Trophoblast cell (in vitro differentiated cells and primary cell): Measurements from ENCODE around the gene PDIA4.

ENCODE experiments used
- DNase-seq, 2 donors: peaks; one replicate each; pipeline ENCODE4 v3.0.0-alpha.2; 2016
- H2AFZ ChIP-seq: 2 replicates; pipeline ENCODE4 v1.6.1; 2013; ENCODE audit warnings: low read length, moderate library complexity, mild to moderate bottlenecking; ENCODE audit not compliant: insufficient read depth, poor library complexity
- H2AK5ac ChIP-seq: 2 replicates; pipeline ENCODE4 v1.6.1; 2013; ENCODE audit warnings: mild to moderate bottlenecking, low read length
- H2BK120ac ChIP-seq: 2 replicates; pipeline ENCODE4 v1.6.1; 2013; ENCODE audit warnings: low read length, mild to moderate bottlenecking, moderate library complexity; ENCODE audit not compliant: insufficient read depth, poor library complexity
- H2BK12ac ChIP-seq: 2 replicates; pipeline ENCODE4 v1.6.1; 2013; ENCODE audit warnings: mild to moderate bottlenecking, low read length, moderate library complexity
- H2BK5ac ChIP-seq: 2 replicates; pipeline ENCODE4 v1.6.1; 2013; ENCODE audit warnings: low read length, low read depth, moderate library complexity, mild to moderate bottlenecking; ENCODE audit not compliant: poor library complexity
- H3K14ac ChIP-seq: 2 replicates; pipeline ENCODE4 v1.6.1; 2013; ENCODE audit warnings: mild to moderate bottlenecking, low read length
- H3K18ac ChIP-seq: 2 replicates; pipeline ENCODE4 v1.6.1; 2013; ENCODE audit warnings: mild to moderate bottlenecking, low read length
- H3K23ac ChIP-seq: 2 replicates; pipeline ENCODE4 v1.6.1; 2013; ENCODE audit warnings: low read length
- H3K27ac ChIP-seq: 2 replicates; pipeline ENCODE4 v1.5.1; 2013; ENCODE audit warnings: low read depth, mild to moderate bottlenecking, inconsistent platforms, low read length, moderate library complexity
- H3K27me3 ChIP-seq: 2 replicates; pipeline ENCODE4 v1.6.1; 2013; ENCODE audit warnings: inconsistent platforms, mild to moderate bottlenecking, low read length, moderate library complexity; ENCODE audit not compliant: insufficient read depth
- H3K36me3 ChIP-seq, 2 experiments: 1 replicate in 1 of 2; 2 replicates in 1 of 2; pipeline ENCODE4 v1.6.1; 2013; ENCODE audit warnings: low read length in 2 of 2, mild to moderate bottlenecking in 2 of 2, moderate library complexity in 1 of 2; ENCODE audit not compliant: insufficient read depth in 2 of 2, control insufficient read depth in 1 of 2
- H3K4ac ChIP-seq: 2 replicates; pipeline ENCODE4 v1.6.1; 2013; ENCODE audit warnings: low read depth, mild to moderate bottlenecking, low read length, moderate library complexity
- H3K4me1 ChIP-seq, 2 experiments: 1 replicate in 1 of 2; 2 replicates in 1 of 2; pipeline ENCODE4 v1.6.1; 2013; ENCODE audit warnings: low read length in 2 of 2, mild to moderate bottlenecking in 2 of 2, moderate library complexity in 1 of 2; ENCODE audit not compliant: insufficient read depth in 2 of 2, control insufficient read depth in 1 of 2
- H3K4me2 ChIP-seq: 2 replicates; pipeline ENCODE4 v1.6.1; 2013; ENCODE audit warnings: inconsistent platforms, mild to moderate bottlenecking, low read length, moderate library complexity
- H3K4me3 ChIP-seq: 2 replicates; pipeline ENCODE4 v1.5.1; 2013; ENCODE audit warnings: mild to moderate bottlenecking, low read depth, low read length, inconsistent platforms
- H3K79me1 ChIP-seq: one replicate; pipeline ENCODE4 v1.6.1; 2013; ENCODE audit warnings: low read length
- H3K79me2 ChIP-seq: 2 replicates; pipeline ENCODE4 v1.6.1; 2013; ENCODE audit warnings: low read length, mild to moderate bottlenecking; ENCODE audit not compliant: control insufficient read depth, insufficient read depth, poor library complexity
- H3K9ac ChIP-seq: 2 replicates; pipeline ENCODE4 v1.6.1; 2013; ENCODE audit warnings: mild to moderate bottlenecking, low read length
- H3K9me3 ChIP-seq: 2 replicates; pipeline ENCODE4 v1.6.1; 2013; ENCODE audit warnings: low read depth, mild to moderate bottlenecking, control low read depth, inconsistent platforms, low read length; ENCODE audit not compliant: insufficient read depth
- H4K12ac ChIP-seq: 2 replicates; pipeline ENCODE4 v1.6.1; 2013; ENCODE audit warnings: low read depth, mild to moderate bottlenecking, low read length, moderate library complexity
- H4K8ac ChIP-seq: 2 replicates; pipeline ENCODE4 v1.6.1; 2013; ENCODE audit warnings: low read depth, mild to moderate bottlenecking, low read length, moderate library complexity
- H4K91ac ChIP-seq: one replicate; pipeline ENCODE4 v1.6.1; 2013; ENCODE audit warnings: low read depth, mild to moderate bottlenecking, low read length, moderate library complexity
- WGBS: extraction: QIAGEN DNeasy Blood & Tissue Kit; methylation state at CpG from one replicate; pipeline ENCODE4 v1.1.7; 2013; ENCODE audit warnings: missing lambda C conversion rate; ENCODE audit not compliant: insufficient read length, insufficient coverage; ENCODE audit errors: extremely low coverage; 5-methylcytosine and 5-hydroxymethylcytosine counted together

PDIA4 gene

GRCh38 chr7:149020483-149020882 is 7.8 kb downstream of the PDIA4 start:
- no peak overlapping the region for H3K4ac ChIP-seq
- H3K4me3 ChIP-seq = no peak overlapping the region
- no peak overlapping the region for H2BK5ac ChIP-seq
- no peak overlapping the region for H4K12ac ChIP-seq
- no peaks in the 10 kb centered on the region for H3K27me3 ChIP-seq
- WGBS = no CpG with 5 or more reads among the region's 11 CpGs
- no peak for DNase-seq
- H3K14ac ChIP-seq = no peak overlapping the region
- no peak overlapping the region for H3K4me2 ChIP-seq
- H3K23ac ChIP-seq = no peak overlapping the region
- H2AK5ac ChIP-seq = no peak overlapping the region
- no peak overlapping the region for H3K27ac ChIP-seq
- H3K9me3 ChIP-seq = no peaks in the 10 kb centered on the region
- no peak overlapping the region for H4K8ac ChIP-seq
- H3K36me3 ChIP-seq = peaks cover 39 to 47% of the 10 kb centered on the region in 2 experiments
- H2BK12ac ChIP-seq = no peak overlapping the region
- no peak overlapping the region for H3K18ac ChIP-seq
- peaks cover 4% of the 10 kb centered on the region for H3K79me2 ChIP-seq
- no peak overlapping the region for H2BK120ac ChIP-seq
- H3K4me1 ChIP-seq = peaks cover 2 to 8% of the 10 kb centered on the region in 2 experiments
- H4K91ac ChIP-seq = no peak overlapping the region
- H2AFZ ChIP-seq = no peak overlapping the region
- no peaks in the 10 kb centered on the region for H3K79me1 ChIP-seq
- no peak overlapping the region for H3K9ac ChIP-seq

- Histone ChIP-seq H4K8ac (no peak overlapping the region), H3K27ac (no peak overlapping the region), H2BK12ac (no peak overlapping the region), H2AK5ac (no peak overlapping the region), H2BK5ac (no peak overlapping the region), H3K4me1 (no peaks in the 10 kb centered on the region), H3K79me1 (no peaks in the 10 kb centered on the region), H3K4me2 (no peak overlapping the region), H3K4me3 (no peak overlapping the region), H3K14ac (no peak overlapping the region), H3K4ac (no peak overlapping the region), H2AFZ (no peak overlapping the region), H4K12ac (no peak overlapping the region), H3K9ac (no peak overlapping the region), H3K23ac (no peak overlapping the region), H4K91ac (no peak overlapping the region), H3K36me3 (peaks cover 65 to 70% of the 10 kb centered on the region in 2 experiments), H3K18ac (no peak overlapping the region), H2BK120ac (no peak overlapping the region), H3K79me2 (no peaks in the 10 kb centered on the region), H3K27me3 (no peaks in the 10 kb centered on the region), H3K9me3 (no peaks in the 10 kb centered on the region)
- no peak for DNase-seq
- no CpG with 5 or more reads among the region's 7 CpGs for WGBS
Measured at GRCh38 chr7:149016876-149017275, 11.4 kb downstream of the PDIA4 start.

GRCh38 chr7:149014309-149014708 is 14.0 kb downstream of the PDIA4 start:
- no peak overlapping the region for H3K4me3 ChIP-seq
- H3K27ac ChIP-seq = no peak overlapping the region
- H3K9ac ChIP-seq = no peak overlapping the region
- no peak overlapping the region for H3K18ac ChIP-seq
- no peak overlapping the region for H4K8ac ChIP-seq
- H3K79me2 ChIP-seq = no peaks in the 10 kb centered on the region
- peaks cover 79 to 85% of the 10 kb centered on the region in 2 experiments for H3K36me3 ChIP-seq
- no peak overlapping the region for H2BK12ac ChIP-seq
- H3K27me3 ChIP-seq = no peaks in the 10 kb centered on the region
- H3K79me1 ChIP-seq = no peaks in the 10 kb centered on the region
- H2AFZ ChIP-seq = no peak overlapping the region
- no peak overlapping the region for H2BK5ac ChIP-seq
- H3K9me3 ChIP-seq = peaks cover 2% of the 10 kb centered on the region
- H4K91ac ChIP-seq = no peak overlapping the region
- no peak overlapping the region for H3K4ac ChIP-seq
- H2BK120ac ChIP-seq = no peak overlapping the region
- no peak for DNase-seq
- H4K12ac ChIP-seq = no peak overlapping the region
- H3K4me1 ChIP-seq = no peaks in the 10 kb centered on the region
- H3K23ac ChIP-seq = no peak overlapping the region
- WGBS = no CpG with 5 or more reads among the region's 7 CpGs
- no peak overlapping the region for H3K4me2 ChIP-seq
- H2AK5ac ChIP-seq = no peak overlapping the region
- H3K14ac ChIP-seq = no peak overlapping the region

GRCh38 chr7:149013876-149014275 is 14.4 kb downstream of the PDIA4 start:
- Histone ChIP-seq H3K4me1 (no peaks in the 10 kb centered on the region), H4K8ac (no peak overlapping the region), H3K27ac (no peak overlapping the region), H3K79me2 (no peaks in the 10 kb centered on the region), H3K9ac (no peak overlapping the region), H4K91ac (no peak overlapping the region), H3K9me3 (peaks cover 2% of the 10 kb centered on the region), H3K23ac (no peak overlapping the region), H2AK5ac (no peak overlapping the region), H2AFZ (no peak overlapping the region), H3K79me1 (no peaks in the 10 kb centered on the region), H3K27me3 (no peaks in the 10 kb centered on the region), H2BK120ac (no peak overlapping the region), H2BK12ac (no peak overlapping the region), H2BK5ac (no peak overlapping the region), H3K14ac (no peak overlapping the region), H3K4ac (no peak overlapping the region), H3K4me2 (no peak overlapping the region), H3K18ac (no peak overlapping the region), H3K4me3 (no peak overlapping the region), H3K36me3 (peaks cover 77 to 84% of the 10 kb centered on the region in 2 experiments), H4K12ac (no peak overlapping the region)
- no peak for DNase-seq
- no CpG with 5 or more reads among the region's 5 CpGs for WGBS
